Activated T-helper 1 cell treated with anti-CD3 and anti-CD28 coated beads, Interleukin-12 subunit alpha, Interleukin-12 subunit beta, Interleukin-2, Interleukin-4 antibody, amounts not matched to agents 30 ng/mL and 10 ng/mL and 1 ng/mL, durations not matched to agents 14 hours and 24 hours and 36 hours (primary cell): Measurements from ENCODE around the gene ANXA11. TPM values are rescaled to one million over a fixed set of nuclear protein-coding genes. Genes with fewer than 3 reads are reported as not detected.
"Not testable (repeated sequence)": the region's sequence is repeated elsewhere in the genome, so short reads cannot be mapped to it uniquely, and the experiment has no call there.

Source experiments
- DNase-seq: peaks from one replicate; pipeline ENCODE4 v3.0.0; 2021; ENCODE audit warnings: low spot score
- H3K27ac Mint-ChIP-seq: one replicate; pipeline ENCODE4 v1.8.0; 2021; ENCODE audit warnings: mild to moderate bottlenecking, mixed read lengths
- H3K27me3 Mint-ChIP-seq: one replicate; pipeline ENCODE4 v1.8.0; 2022; ENCODE audit warnings: mild to moderate bottlenecking, moderate library complexity, mixed read lengths; ENCODE audit not compliant: insufficient read depth
- H3K36me3 Mint-ChIP-seq: one replicate; pipeline ENCODE4 v1.8.0; 2021; ENCODE audit warnings: low read depth, mixed read lengths
- H3K4me1 Mint-ChIP-seq: one replicate; pipeline ENCODE4 v1.8.0; 2021; ENCODE audit warnings: low read depth, mixed read lengths
- H3K4me3 Mint-ChIP-seq: one replicate; pipeline ENCODE4 v1.8.0; 2021; ENCODE audit warnings: mild to moderate bottlenecking, moderate library complexity, mixed read lengths
- H3K9me3 Mint-ChIP-seq: one replicate; pipeline ENCODE4 v1.8.0; 2021; ENCODE audit warnings: mixed read lengths
- intact Hi-C: fragments of 100-400 bp; cut with micrococcal nuclease; formaldehyde crosslinking; loops from one replicate; pipeline ENCODE4 v1.15.1; 2024
- total RNA-seq: library from RNA; stranded (reverse); gene quantifications from 2 replicates; pipeline ENCODE4 v1.2.3, GENCODE V29; 2022

The ANXA11 gene
- total RNA-seq, 1 donor from 2014 or later: 216 TPM

GRCh38 chr10:80234331-80235235, 29.2 kb upstream of the ANXA11 start:
- H3K27ac Mint-ChIP-seq, H3K4me3 Mint-ChIP-seq: not testable (repeated sequence)

GRCh38 chr10:80233871-80234270, 28.5 kb upstream of the ANXA11 start:
- intact Hi-C loops, DNase-seq: not testable (repeated sequence)

More at GRCh38 chr10:80234331-80235235, 29.2 kb upstream of the ANXA11 start:
- H3K36me3 Mint-ChIP-seq, DNase-seq, intact Hi-C loops, H3K27me3 Mint-ChIP-seq, H3K9me3 Mint-ChIP-seq, H3K4me1 Mint-ChIP-seq: not testable (repeated sequence)

GRCh38 chr10:80226723-80227122, 21.4 kb upstream of the ANXA11 start:
- intact Hi-C loops, DNase-seq, H3K36me3 Mint-ChIP-seq, H3K9me3 Mint-ChIP-seq, H3K4me3 Mint-ChIP-seq, H3K4me1 Mint-ChIP-seq, H3K27ac Mint-ChIP-seq: not testable (repeated sequence)
- H3K27me3 Mint-ChIP-seq: peaks cover 12% of the 10 kb centered on the region

More at GRCh38 chr10:80233871-80234270, 28.5 kb upstream of the ANXA11 start:
- H3K27ac Mint-ChIP-seq, H3K27me3 Mint-ChIP-seq, H3K9me3 Mint-ChIP-seq, H3K4me3 Mint-ChIP-seq, H3K4me1 Mint-ChIP-seq, H3K36me3 Mint-ChIP-seq: not testable (repeated sequence)

GRCh38 chr10:80223031-80223419, 17.7 kb upstream of the ANXA11 start:
- H3K27ac Mint-ChIP-seq, H3K4me3 Mint-ChIP-seq, H3K9me3 Mint-ChIP-seq, H3K36me3 Mint-ChIP-seq, DNase-seq: not testable (repeated sequence)
- peaks cover 10% of the 10 kb centered on the region for H3K27me3 Mint-ChIP-seq
- peaks cover 16% of the 10 kb centered on the region for H3K4me1 Mint-ChIP-seq
- intact Hi-C loops: loop anchor here (2.0 kb wide), 1 partner anchor 54 kb away; no protein-coding TSS in a partner anchor

- intact Hi-C loops: loop anchor here (1.0 kb wide), 1 partner anchor 32 kb away; no protein-coding TSS in a partner anchor
- H3K9me3 Mint-ChIP-seq: not testable (repeated sequence)
- H3K4me1 Mint-ChIP-seq: peaks cover 23% of the 10 kb centered on the region
Measured at GRCh38 chr10:80218878-80219277, 13.5 kb upstream of the ANXA11 start.

GRCh38 chr10:80214368-80214982, 9.1 kb upstream of the ANXA11 start:
- intact Hi-C loops: not testable (repeated sequence)
- peaks cover 29% of the 10 kb centered on the region for H3K4me1 Mint-ChIP-seq

More at GRCh38 chr10:80218878-80219277, 13.5 kb upstream of the ANXA11 start:
- H3K27me3 Mint-ChIP-seq, H3K36me3 Mint-ChIP-seq, H3K27ac Mint-ChIP-seq, H3K4me3 Mint-ChIP-seq, DNase-seq: not testable (repeated sequence)

GRCh38 chr10:80212535-80213115, 7.3 kb upstream of the ANXA11 start:
- H3K27me3 Mint-ChIP-seq: not testable (repeated sequence)

More at GRCh38 chr10:80214368-80214982, 9.1 kb upstream of the ANXA11 start:
- H3K27ac Mint-ChIP-seq, H3K36me3 Mint-ChIP-seq, H3K9me3 Mint-ChIP-seq, DNase-seq, H3K4me3 Mint-ChIP-seq, H3K27me3 Mint-ChIP-seq: not testable (repeated sequence)

GRCh38 chr10:80211786-80212185, 6.4 kb upstream of the ANXA11 start:
- intact Hi-C loops: no loop called here
- H3K4me1 Mint-ChIP-seq: peaks cover 11% of the 10 kb centered on the region
- DNase-seq: no peak
- peaks cover 3% of the 10 kb centered on the region for H3K27me3 Mint-ChIP-seq
- H3K27ac Mint-ChIP-seq: no peak overlapping the region
- no peaks in the 10 kb centered on the region for H3K36me3 Mint-ChIP-seq
- H3K9me3 Mint-ChIP-seq: no peaks in the 10 kb centered on the region
- H3K4me3 Mint-ChIP-seq: no peak overlapping the region

More at GRCh38 chr10:80212535-80213115, 7.3 kb upstream of the ANXA11 start:
- H3K9me3 Mint-ChIP-seq, H3K4me3 Mint-ChIP-seq, intact Hi-C loops, DNase-seq, H3K27ac Mint-ChIP-seq, H3K36me3 Mint-ChIP-seq: not testable (repeated sequence)
- peaks cover 15% of the 10 kb centered on the region for H3K4me1 Mint-ChIP-seq

- Mint-ChIP-seq H3K36me3 (peaks cover 3% of the 10 kb centered on the region), H3K27ac (no peak overlapping the region), H3K27me3 (peaks cover 3% of the 10 kb centered on the region), H3K4me1 (peaks cover 23% of the 10 kb centered on the region), H3K4me3 (no peak overlapping the region), H3K9me3 (no peaks in the 10 kb centered on the region)
- no peak for DNase-seq
- intact Hi-C loops: no loop called here
Measured at GRCh38 chr10:80210259-80210658, 4.9 kb upstream of the ANXA11 start.

- Mint-ChIP-seq H3K9me3 (no peaks in the 10 kb centered on the region), H3K27me3 (peaks cover 5% of the 10 kb centered on the region), H3K27ac (no peak overlapping the region), H3K4me3 (no peak overlapping the region), H3K4me1 (peaks cover 39% of the 10 kb centered on the region), H3K36me3 (peaks cover 4% of the 10 kb centered on the region)
- intact Hi-C loops: loop anchor here (5.0 to 10.0 kb wide), 8 partner anchors 199 to 1906 kb away; partner anchors contain the start of genes PRXL2A, SH2D4B, TSPAN14 and ZCCHC24
- DNase-seq: no peak
Measured at GRCh38 chr10:80207768-80208370, 2.5 kb upstream of the ANXA11 start.

- Mint-ChIP-seq H3K4me1 (peaks cover 44% of the 10 kb centered on the region), H3K36me3 (peaks cover 12% of the 10 kb centered on the region), H3K27ac (peak overlapping the region; percentile 90), H3K9me3 (no peaks in the 10 kb centered on the region), H3K27me3 (peaks cover 5% of the 10 kb centered on the region), H3K4me3 (peak overlapping the region; percentile 89)
- intact Hi-C loops: loop anchor here (5.0 to 10.0 kb wide), 8 partner anchors 201 to 1904 kb away; partner anchors contain the start of genes PRXL2A, SH2D4B, TSPAN14 and ZCCHC24
- DNase-seq: no peak
Measured at GRCh38 chr10:80206277-80206655, 929 bp upstream of the ANXA11 start.

- Mint-ChIP-seq H3K36me3 (peaks cover 19% of the 10 kb centered on the region), H3K4me3 (peak overlapping the region; percentile 94), H3K27me3 (peaks cover 5% of the 10 kb centered on the region), H3K4me1 (peaks cover 58% of the 10 kb centered on the region), H3K27ac (peak overlapping the region; percentile 92), H3K9me3 (no peaks in the 10 kb centered on the region)
- no peak for DNase-seq
- intact Hi-C loops: loop anchor here (1.0 to 10.0 kb wide), 9 partner anchors 9 to 1903 kb away; partner anchors contain the start of genes PRXL2A, SH2D4B, TSPAN14 and ZCCHC24
Measured at GRCh38 chr10:80204677-80205476, 460 bp downstream of the ANXA11 start.
